HL-60 (cell line): ENCODE data around the gene CPZ.

Experiments
- GABPA ChIP-seq: IDR thresholded peaks from 2 replicates; pipeline ENCODE4 v1.6.1; 2012; ENCODE audit warnings: low read depth
- POLR2AphosphoS5 ChIP-seq: IDR thresholded peaks from 2 replicates; pipeline ENCODE4 v1.6.1; 2012; ENCODE audit warnings: low read depth
- TF ChIP-seq, protein P1 (sequence below): IDR thresholded peaks from one replicate; pipeline ENCODE4 v1.5.1; 2011; ENCODE audit warnings: low read length, control low read depth, inconsistent platforms; ENCODE audit not compliant: insufficient read depth
- TF ChIP-seq, protein P2 (sequence below): IDR thresholded peaks from 2 replicates; pipeline ENCODE4 v1.6.1; 2012; ENCODE audit warnings: low read depth; ENCODE audit not compliant: insufficient replicate concordance

DNA sequence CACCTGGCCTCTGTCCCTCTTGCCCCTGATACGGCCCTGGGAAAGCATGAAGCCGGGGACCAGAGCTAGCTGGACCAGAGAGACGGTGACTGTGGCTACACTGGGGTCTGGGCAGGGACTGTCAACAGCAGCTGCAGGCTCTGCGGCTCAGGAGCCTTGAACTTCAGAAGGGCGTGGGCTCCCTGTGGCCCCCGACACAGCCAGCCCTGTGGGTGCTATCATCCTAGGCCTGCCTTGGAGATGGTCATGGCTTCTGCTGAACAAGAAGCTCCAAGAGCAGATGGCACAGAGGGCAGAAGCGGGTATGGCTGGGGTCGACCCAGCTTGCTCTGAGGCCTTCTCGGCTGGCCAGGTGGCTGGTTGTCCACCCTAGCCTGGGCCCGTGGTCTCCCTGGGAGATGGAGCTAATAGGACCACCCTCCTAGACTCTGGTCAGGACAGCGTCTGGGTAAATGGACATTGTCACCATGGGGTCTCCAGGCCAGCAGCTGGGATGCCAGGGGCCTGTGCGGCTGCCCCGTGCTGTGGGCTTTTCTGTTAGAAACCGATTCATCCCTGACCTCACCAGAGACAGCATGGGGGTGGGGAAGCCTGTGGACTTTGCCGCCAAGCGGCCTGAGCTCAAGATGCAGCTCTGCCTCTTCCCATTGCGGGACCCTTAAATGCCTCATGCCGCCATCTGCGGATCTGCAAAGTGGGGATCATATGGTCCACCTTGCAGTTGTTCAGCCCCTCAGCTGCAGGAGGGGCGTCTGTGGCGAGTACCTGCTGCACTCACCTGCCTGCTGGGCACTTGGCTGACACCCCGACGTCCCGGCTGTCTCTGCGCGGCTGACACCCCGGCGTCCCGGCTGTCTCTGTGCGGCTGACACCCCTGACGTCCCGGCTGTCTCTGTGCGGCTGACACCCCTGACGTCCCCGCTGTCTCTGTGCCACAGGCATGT lies 21.1 kb downstream of the CPZ start:
- TF ChIP-seq, protein P1, sequence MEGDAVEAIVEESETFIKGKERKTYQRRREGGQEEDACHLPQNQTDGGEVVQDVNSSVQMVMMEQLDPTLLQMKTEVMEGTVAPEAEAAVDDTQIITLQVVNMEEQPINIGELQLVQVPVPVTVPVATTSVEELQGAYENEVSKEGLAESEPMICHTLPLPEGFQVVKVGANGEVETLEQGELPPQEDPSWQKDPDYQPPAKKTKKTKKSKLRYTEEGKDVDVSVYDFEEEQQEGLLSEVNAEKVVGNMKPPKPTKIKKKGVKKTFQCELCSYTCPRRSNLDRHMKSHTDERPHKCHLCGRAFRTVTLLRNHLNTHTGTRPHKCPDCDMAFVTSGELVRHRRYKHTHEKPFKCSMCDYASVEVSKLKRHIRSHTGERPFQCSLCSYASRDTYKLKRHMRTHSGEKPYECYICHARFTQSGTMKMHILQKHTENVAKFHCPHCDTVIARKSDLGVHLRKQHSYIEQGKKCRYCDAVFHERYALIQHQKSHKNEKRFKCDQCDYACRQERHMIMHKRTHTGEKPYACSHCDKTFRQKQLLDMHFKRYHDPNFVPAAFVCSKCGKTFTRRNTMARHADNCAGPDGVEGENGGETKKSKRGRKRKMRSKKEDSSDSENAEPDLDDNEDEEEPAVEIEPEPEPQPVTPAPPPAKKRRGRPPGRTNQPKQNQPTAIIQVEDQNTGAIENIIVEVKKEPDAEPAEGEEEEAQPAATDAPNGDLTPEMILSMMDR, result no peak
- TF ChIP-seq GABPA (no peak), POLR2AphosphoS5 (no peak)
- TF ChIP-seq, protein P2, sequence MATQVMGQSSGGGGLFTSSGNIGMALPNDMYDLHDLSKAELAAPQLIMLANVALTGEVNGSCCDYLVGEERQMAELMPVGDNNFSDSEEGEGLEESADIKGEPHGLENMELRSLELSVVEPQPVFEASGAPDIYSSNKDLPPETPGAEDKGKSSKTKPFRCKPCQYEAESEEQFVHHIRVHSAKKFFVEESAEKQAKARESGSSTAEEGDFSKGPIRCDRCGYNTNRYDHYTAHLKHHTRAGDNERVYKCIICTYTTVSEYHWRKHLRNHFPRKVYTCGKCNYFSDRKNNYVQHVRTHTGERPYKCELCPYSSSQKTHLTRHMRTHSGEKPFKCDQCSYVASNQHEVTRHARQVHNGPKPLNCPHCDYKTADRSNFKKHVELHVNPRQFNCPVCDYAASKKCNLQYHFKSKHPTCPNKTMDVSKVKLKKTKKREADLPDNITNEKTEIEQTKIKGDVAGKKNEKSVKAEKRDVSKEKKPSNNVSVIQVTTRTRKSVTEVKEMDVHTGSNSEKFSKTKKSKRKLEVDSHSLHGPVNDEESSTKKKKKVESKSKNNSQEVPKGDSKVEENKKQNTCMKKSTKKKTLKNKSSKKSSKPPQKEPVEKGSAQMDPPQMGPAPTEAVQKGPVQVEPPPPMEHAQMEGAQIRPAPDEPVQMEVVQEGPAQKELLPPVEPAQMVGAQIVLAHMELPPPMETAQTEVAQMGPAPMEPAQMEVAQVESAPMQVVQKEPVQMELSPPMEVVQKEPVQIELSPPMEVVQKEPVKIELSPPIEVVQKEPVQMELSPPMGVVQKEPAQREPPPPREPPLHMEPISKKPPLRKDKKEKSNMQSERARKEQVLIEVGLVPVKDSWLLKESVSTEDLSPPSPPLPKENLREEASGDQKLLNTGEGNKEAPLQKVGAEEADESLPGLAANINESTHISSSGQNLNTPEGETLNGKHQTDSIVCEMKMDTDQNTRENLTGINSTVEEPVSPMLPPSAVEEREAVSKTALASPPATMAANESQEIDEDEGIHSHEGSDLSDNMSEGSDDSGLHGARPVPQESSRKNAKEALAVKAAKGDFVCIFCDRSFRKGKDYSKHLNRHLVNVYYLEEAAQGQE, result no peak
